Smooth muscle cell (in vitro differentiated cells): ENCODE data around the gene XXYLT1. TPM values are rescaled to one million over a fixed set of nuclear protein-coding genes. Genes with fewer than 3 reads are reported as not detected.

Experiments
- DNase-seq: peaks from one replicate; lab custom pipeline; 2025; ENCODE audit not compliant: unreplicated experiment; lab: John Stamatoyannopoulos, UW
- H2AFZ ChIP-seq: fragments of 200-600 bp; sonication (generic); 2 replicates; pipeline ENCODE4 v1.6.0; 2016; ENCODE audit warnings: antibody characterized with exemption, low read depth, mild to moderate bottlenecking
- H3F3A ChIP-seq: fragments of 200-600 bp; sonication (generic); 2 replicates; pipeline ENCODE4 v1.6.0; 2017; ENCODE audit warnings: antibody characterized with exemption, low read depth
- H3K27ac ChIP-seq: fragments of 200-600 bp; sonication (generic); 2 replicates; pipeline ENCODE4 v1.5.1; 2016; ENCODE audit warnings: low read depth, mild to moderate bottlenecking
- H3K27me3 ChIP-seq: fragments of 200-600 bp; sonication (generic); 2 replicates; pipeline ENCODE4 v1.6.1; 2016; ENCODE audit warnings: low read depth, mild to moderate bottlenecking
- H3K36me3 ChIP-seq: fragments of 200-600 bp; sonication (generic); 2 replicates; pipeline ENCODE4 v1.5.1; 2016; ENCODE audit warnings: low read depth
- H3K4me1 ChIP-seq: fragments of 200-600 bp; sonication (generic); 2 replicates; pipeline ENCODE4 v1.5.1; 2016; ENCODE audit warnings: low read depth
- H3K4me2 ChIP-seq: fragments of 200-600 bp; sonication (generic); 2 replicates; pipeline ENCODE4 v1.6.0; 2016; ENCODE audit warnings: mild to moderate bottlenecking
- H3K4me3 ChIP-seq: fragments of 200-600 bp; sonication (generic); 2 replicates; pipeline ENCODE4 v1.5.1; 2016; ENCODE audit warnings: mild to moderate bottlenecking
- H3K79me2 ChIP-seq: fragments of 200-600 bp; sonication (generic); 2 replicates; pipeline ENCODE4 v1.6.0; 2016; ENCODE audit warnings: low read depth, mild to moderate bottlenecking
- H3K9ac ChIP-seq: fragments of 200-600 bp; sonication (generic); 2 replicates; pipeline ENCODE4 v1.6.0; 2016; ENCODE audit warnings: low read depth
- H3K9me3 ChIP-seq: fragments of 200-600 bp; sonication (generic); replicated peaks from 2 replicates; pipeline ENCODE4 v1.5.1; 2016; ENCODE audit warnings: low read depth
- H4K20me1 ChIP-seq: fragments of 200-600 bp; sonication (generic); 2 replicates; pipeline ENCODE4 v1.6.0; 2016; ENCODE audit warnings: low read depth
- CTCF ChIP-seq: fragments of 200-600 bp; sonication (generic); IDR thresholded peaks from 2 replicates; pipeline ENCODE4 v1.5.1; 2017; ENCODE audit warnings: borderline replicate concordance, mild to moderate bottlenecking, antibody characterized with exemption; ENCODE audit not compliant: insufficient read depth, poor library complexity, severe bottlenecking
- WGBS: methylation state at CpG from one replicate; pipeline ENCODE4 v1.1.7; 2016; ENCODE audit warnings: low lambda C conversion rate; 5-methylcytosine and 5-hydroxymethylcytosine counted together
- polyA plus RNA-seq: library from polyadenylated mRNA; unstranded; fragments of >200 nt; fragmentation: Nextera tagmentation; extraction: Ambion mirVana; gene quantifications from 2 replicates; pipeline ENCODE4 v1.2.1, GENCODE V29; 2016
- total RNA-seq: library from RNA; depleted of rRNA; stranded (reverse); fragments of >200 nt; gene quantifications from 2 replicates; pipeline ENCODE4 v1.2.3, GENCODE V29; 2014

Gene XXYLT1
- total and polyA plus RNA-seq, 2 experiments from 2014 or later = 22.2 to 35.4 TPM

- no peak overlapping the region for H3K27ac ChIP-seq
- no peak for DNase-seq
Observed at GRCh38 chr3:195069501-195070251, 201.3 kb downstream of the XXYLT1 start.

GRCh38 chr3:195068084-195069080 lies 202.6 kb downstream of the XXYLT1 start:
- no peaks in the 10 kb centered on the region for H3K36me3 ChIP-seq
- H4K20me1 ChIP-seq = no peaks in the 10 kb centered on the region
- no peaks in the 10 kb centered on the region for H3K9me3 ChIP-seq
- H3F3A ChIP-seq = no peaks in the 10 kb centered on the region
- H3K79me2 ChIP-seq = no peaks in the 10 kb centered on the region
- H3K4me2 ChIP-seq = no peak overlapping the region
- no peaks in the 10 kb centered on the region for H3K27me3 ChIP-seq
- no peak for DNase-seq
- H3K27ac ChIP-seq = no peak overlapping the region
- 96% methylated on average over 18 of the region's 18 CpGs for WGBS
- no peaks in the 10 kb centered on the region for H3K4me1 ChIP-seq
- H3K4me3 ChIP-seq = no peak overlapping the region
- H3K9ac ChIP-seq = no peak overlapping the region
- TF ChIP-seq CTCF = no peak
- H2AFZ ChIP-seq = no peak overlapping the region

More at GRCh38 chr3:195069501-195070251, 201.3 kb downstream of the XXYLT1 start:
- no peaks in the 10 kb centered on the region for H3K9me3 ChIP-seq
- no peak overlapping the region for H2AFZ ChIP-seq
- H3K36me3 ChIP-seq = no peaks in the 10 kb centered on the region
- no peak overlapping the region for H3K9ac ChIP-seq
- H3F3A ChIP-seq = no peaks in the 10 kb centered on the region
- no peak overlapping the region for H3K4me3 ChIP-seq
- WGBS = 98% methylated on average over 33 of the region's 33 CpGs
- no peak for TF ChIP-seq CTCF
- H3K79me2 ChIP-seq = no peaks in the 10 kb centered on the region
- no peaks in the 10 kb centered on the region for H4K20me1 ChIP-seq
- H3K4me2 ChIP-seq = no peak overlapping the region
- H3K4me1 ChIP-seq = no peaks in the 10 kb centered on the region
- no peaks in the 10 kb centered on the region for H3K27me3 ChIP-seq

GRCh38 chr3:195066441-195066841 lies 204.5 kb downstream of the XXYLT1 start:
- Histone ChIP-seq H3K36me3 (no peaks in the 10 kb centered on the region), H3K79me2 (no peaks in the 10 kb centered on the region), H3F3A (no peaks in the 10 kb centered on the region), H3K27me3 (no peaks in the 10 kb centered on the region), H3K4me1 (no peaks in the 10 kb centered on the region), H3K4me3 (no peak overlapping the region), H3K9me3 (no peaks in the 10 kb centered on the region), H3K4me2 (no peak overlapping the region), H3K9ac (no peak overlapping the region), H3K27ac (no peak overlapping the region), H2AFZ (no peak overlapping the region), H4K20me1 (no peaks in the 10 kb centered on the region)
- WGBS = 88% methylated on average over 6 of the region's 16 CpGs
- DNase-seq = no peak
- TF ChIP-seq CTCF = no peak
